HG03103 (cell line): ENCODE results near the gene ST7.
A peak's percentile ranks its signal among the peaks of the same experiment; 100 is the strongest.

Source experiments
- ATAC-seq: cut with Tn5 transposase; IDR thresholded peaks from one replicate; pipeline ENCODE4 v1.9.1; 2021; ENCODE audit warnings: low read depth; ENCODE audit not compliant: unreplicated experiment

ST7 gene

GRCh38 chr7:117087639-117088396, 134.5 kb downstream of the ST7 start:
- no peak for ATAC-seq

- no peak for ATAC-seq
Measured at GRCh38 chr7:117088623-117089194, 135.4 kb downstream of the ST7 start.

GRCh38 chr7:117090791-117091190, 137.5 kb downstream of the ST7 start:
- no peak for ATAC-seq

- ATAC-seq: no peak
Measured at GRCh38 chr7:117091721-117092120, 138.4 kb downstream of the ST7 start.

- no peak for ATAC-seq
Measured at GRCh38 chr7:117092785-117093184, 139.5 kb downstream of the ST7 start.

GRCh38 chr7:117094457-117094856, 141.2 kb downstream of the ST7 start:
- ATAC-seq: no peak

GRCh38 chr7:117095055-117095454, 141.8 kb downstream of the ST7 start:
- ATAC-seq: no peak

GRCh38 chr7:117096330-117096729, 143.0 kb downstream of the ST7 start:
- ATAC-seq: no peak

GRCh38 chr7:117096942-117097341, 143.6 kb downstream of the ST7 start:
- no peak for ATAC-seq

GRCh38 chr7:117097860-117098259, 144.6 kb downstream of the ST7 start:
- ATAC-seq: no peak

- no peak for ATAC-seq
Measured at GRCh38 chr7:117098457-117098856, 145.2 kb downstream of the ST7 start.

- ATAC-seq: no peak
Measured at GRCh38 chr7:117101026-117101425, 147.7 kb downstream of the ST7 start.

GRCh38 chr7:117110480-117111315, 157.4 kb downstream of the ST7 start:
- peak; percentile 86 for ATAC-seq

GRCh38 chr7:117111535-117111934, 158.2 kb downstream of the ST7 start:
- no peak for ATAC-seq

- ATAC-seq: no peak
Measured at GRCh38 chr7:117112640-117113039, 159.3 kb downstream of the ST7 start.

GRCh38 chr7:117113871-117114270, 160.6 kb downstream of the ST7 start:
- no peak for ATAC-seq

GRCh38 chr7:117114272-117114671, 161.0 kb downstream of the ST7 start:
- no peak for ATAC-seq

- no peak for ATAC-seq
Measured at GRCh38 chr7:117116211-117116610, 162.9 kb downstream of the ST7 start.

GRCh38 chr7:117117172-117117571, 163.9 kb downstream of the ST7 start:
- ATAC-seq: no peak

GRCh38 chr7:117118579-117119180, 165.4 kb downstream of the ST7 start:
- ATAC-seq: no peak
